Lower lobe of right lung (tissue), 2 donors: ENCODE data around the gene TOX3. TPM values are rescaled to one million over a fixed set of nuclear protein-coding genes. Genes with fewer than 3 reads are reported as not detected.

Experiments
- ATAC-seq, 2 donors: fragments of 200-7000 bp; cut with Tn5 transposase; one replicate each; pipeline ENCODE4 v1.9.1; 2020 to 2022; ENCODE audit warnings: mild to moderate bottlenecking in 2 of 2, moderate library complexity in 2 of 2
- DNase-seq: peaks from one replicate; pipeline ENCODE4 v3.0.0-alpha.2; 2020
- H3K27ac ChIP-seq: fragments of 200-600 bp; one replicate; pipeline ENCODE4 v1.8.0; 2022
- H3K27me3 ChIP-seq: fragments of 200-600 bp; one replicate; pipeline ENCODE4 v1.8.0; 2022; ENCODE audit warnings: low read depth
- H3K36me3 ChIP-seq: fragments of 200-600 bp; one replicate; pipeline ENCODE4 v1.8.0; 2022; ENCODE audit warnings: mild to moderate bottlenecking
- H3K4me1 ChIP-seq: fragments of 200-600 bp; one replicate; pipeline ENCODE4 v1.8.0; 2022
- H3K4me3 ChIP-seq: fragments of 200-600 bp; one replicate; pipeline ENCODE4 v1.8.0; 2022; ENCODE audit warnings: mild to moderate bottlenecking
- H3K9me3 ChIP-seq: fragments of 200-600 bp; one replicate; pipeline ENCODE4 v1.8.0; 2022
- CTCF ChIP-seq: fragments of 200-600 bp; IDR thresholded peaks from one replicate; pipeline ENCODE4 v1.8.0; 2022; ENCODE audit warnings: antibody characterized with exemption, mild to moderate bottlenecking
- intact Hi-C: fragments of 100-400 bp; cut with DNase I; formaldehyde crosslinking; loops from one replicate; pipeline ENCODE4 v1.11.0; 2022
- total RNA-seq: library from RNA; stranded (reverse); fragmentation: NEBNext Ultra II Directional; extraction: Animal tissue kit (Norgen Biotek cat#: 25700); gene quantifications from one replicate; pipeline ENCODE4 v1.2.1, GENCODE V29; 2021
- donor health status: DM: no; HTN: yes; CAD: no; lungs with severe emphysema.

Gene TOX3
- total RNA-seq, 1 donor from 2014 or later = 4.1 TPM

DNA sequence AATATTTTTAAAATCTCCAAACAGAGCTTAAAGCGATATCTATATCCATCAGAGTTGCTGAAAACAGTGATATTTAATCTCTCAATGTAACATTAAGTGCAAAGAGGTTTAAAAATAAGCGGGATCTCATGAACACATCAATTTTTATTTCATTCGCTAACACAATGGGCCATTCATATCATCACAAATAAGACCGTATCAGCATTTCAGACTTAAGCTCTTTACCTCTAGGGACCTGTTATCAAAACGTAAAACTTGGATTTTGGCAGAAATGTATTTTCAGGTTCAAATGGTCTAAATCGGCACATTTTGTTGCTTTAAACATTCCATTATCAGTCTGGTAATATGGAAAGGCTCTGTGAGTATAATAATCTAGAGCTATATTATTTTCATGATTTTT is 77.9 kb downstream of the TOX3 start:
- no peak for ATAC-seq
- intact Hi-C loops = no loop called here
- Histone ChIP-seq H3K36me3 (no peaks in the 10 kb centered on the region), H3K9me3 (no peaks in the 10 kb centered on the region), H3K4me3 (no peak overlapping the region), H3K4me1 (no peaks in the 10 kb centered on the region), H3K27me3 (no peaks in the 10 kb centered on the region), H3K27ac (no peak overlapping the region)
- no peak for TF ChIP-seq CTCF
- no peak for DNase-seq

DNA sequence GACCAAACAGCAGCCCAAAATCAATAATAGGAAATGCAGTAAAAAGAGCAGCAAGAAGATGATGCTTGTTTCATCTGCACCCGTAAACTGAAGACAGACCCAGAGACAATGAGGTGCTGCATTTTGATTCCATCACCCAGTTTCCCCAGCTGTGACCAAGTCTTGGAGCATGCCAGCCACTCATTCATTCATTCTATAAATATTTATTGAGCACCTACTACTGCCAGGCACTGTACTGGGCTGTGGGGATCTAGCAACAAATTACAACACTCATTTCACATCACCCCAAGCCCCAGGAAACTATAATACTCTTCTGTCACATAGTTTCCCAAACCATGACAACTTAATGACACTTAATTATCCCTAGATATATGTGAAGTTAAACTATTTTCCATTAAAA is 79.2 kb downstream of the TOX3 start:
- no peak overlapping the region for H3K4me3 ChIP-seq
- no peaks in the 10 kb centered on the region for H3K36me3 ChIP-seq
- ATAC-seq (no peak), DNase-seq (no peak)
- no peaks in the 10 kb centered on the region for H3K27me3 ChIP-seq
- no peak overlapping the region for H3K27ac ChIP-seq
- H3K9me3 ChIP-seq = no peaks in the 10 kb centered on the region
- intact Hi-C loops = no loop called here
- TF ChIP-seq CTCF = no peak
- no peaks in the 10 kb centered on the region for H3K4me1 ChIP-seq

DNA sequence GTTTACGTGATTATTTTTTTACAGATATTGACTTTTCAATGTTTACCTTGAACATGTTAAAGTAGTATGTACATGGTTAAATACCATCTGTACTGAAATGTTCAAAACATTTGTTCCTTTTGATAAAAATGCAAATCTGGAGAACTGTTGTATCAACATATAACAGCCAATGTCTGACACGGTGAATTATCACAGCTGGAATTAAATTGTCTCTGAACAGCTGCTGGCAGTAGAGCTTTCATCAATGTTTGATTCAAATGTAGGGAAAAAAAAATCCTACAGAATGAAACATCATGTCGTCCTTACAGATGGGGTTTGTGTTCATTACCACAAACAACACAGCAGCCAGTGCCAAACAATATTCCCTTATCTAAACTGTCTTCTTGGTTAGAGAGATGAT is 79.9 kb downstream of the TOX3 start:
- no peak for TF ChIP-seq CTCF
- H3K4me1 ChIP-seq = no peaks in the 10 kb centered on the region

DNA sequence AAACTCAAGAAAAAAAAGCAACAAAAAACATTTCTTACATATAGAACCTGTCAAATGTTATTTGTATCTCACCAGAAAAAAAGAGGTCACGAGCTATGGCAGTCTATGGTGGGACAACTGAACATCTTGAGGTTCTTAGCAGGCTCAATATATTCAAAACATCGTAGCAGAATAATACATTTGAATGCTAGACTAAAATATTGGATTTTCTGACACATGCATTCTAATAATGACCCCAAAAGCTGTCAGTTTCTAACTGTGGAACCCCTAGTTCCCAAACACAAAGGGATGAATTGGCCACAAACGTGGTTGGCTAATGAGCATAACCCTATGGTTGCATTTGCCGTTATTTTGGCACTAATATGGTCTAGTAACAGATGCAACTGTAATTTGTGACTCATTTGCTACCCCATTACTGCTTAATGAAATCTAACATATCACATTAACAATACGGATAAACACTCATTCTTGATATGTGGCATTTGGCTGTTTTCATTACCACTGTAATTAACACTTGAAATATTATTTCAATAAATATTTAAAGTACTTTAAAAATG is 81.2 kb downstream of the TOX3 start:
- H3K27ac ChIP-seq = no peak overlapping the region
- H3K27me3 ChIP-seq = no peaks in the 10 kb centered on the region
- H3K36me3 ChIP-seq = no peaks in the 10 kb centered on the region
- H3K9me3 ChIP-seq = no peaks in the 10 kb centered on the region
- no peaks in the 10 kb centered on the region for H3K4me1 ChIP-seq
- no peak for ATAC-seq
- intact Hi-C loops = no loop called here
- no peak for DNase-seq
- no peak for TF ChIP-seq CTCF
- no peak overlapping the region for H3K4me3 ChIP-seq

More for the DNA sequence above, 79.9 kb downstream of the TOX3 start:
- H3K4me3 ChIP-seq = no peak overlapping the region
- no peaks in the 10 kb centered on the region for H3K9me3 ChIP-seq
- DNase-seq (no peak), ATAC-seq (no peak)
- intact Hi-C loops = no loop called here
- no peaks in the 10 kb centered on the region for H3K36me3 ChIP-seq
- H3K27me3 ChIP-seq = no peaks in the 10 kb centered on the region
- H3K27ac ChIP-seq = no peak overlapping the region

GRCh38 chr16:52463904-52464303 is 83.0 kb downstream of the TOX3 start:
- ATAC-seq = no peak
- H3K27ac ChIP-seq = no peak overlapping the region
- TF ChIP-seq CTCF = no peak
- intact Hi-C loops = no loop called here
- no peak for DNase-seq
- no peaks in the 10 kb centered on the region for H3K9me3 ChIP-seq
- H3K36me3 ChIP-seq = no peaks in the 10 kb centered on the region
- H3K4me3 ChIP-seq = no peak overlapping the region
- no peaks in the 10 kb centered on the region for H3K27me3 ChIP-seq
- H3K4me1 ChIP-seq = no peaks in the 10 kb centered on the region

DNA sequence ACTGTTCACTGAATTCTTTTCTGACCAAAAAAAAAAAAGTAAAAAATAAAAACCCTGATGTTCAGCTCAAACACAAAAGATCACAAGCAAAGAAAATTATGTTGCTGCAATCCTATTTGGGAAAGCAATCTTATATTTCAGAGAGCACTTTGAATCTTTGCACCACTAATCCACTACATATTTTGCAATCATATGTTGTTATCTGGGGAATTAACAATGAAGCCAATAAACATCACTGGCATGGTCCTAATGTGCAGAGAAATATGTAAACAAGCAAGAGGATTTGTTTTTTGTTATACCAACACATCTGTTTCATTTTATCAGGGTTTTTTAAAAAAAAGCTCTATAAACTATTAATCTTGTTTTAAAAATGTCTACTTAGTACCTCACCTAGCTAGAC is 84.1 kb downstream of the TOX3 start:
- no peaks in the 10 kb centered on the region for H3K4me1 ChIP-seq
- DNase-seq = no peak
- intact Hi-C loops = no loop called here

More for the DNA sequence above, 84.1 kb downstream of the TOX3 start:
- no peak for ATAC-seq
- H3K36me3 ChIP-seq = no peaks in the 10 kb centered on the region
- TF ChIP-seq CTCF = no peak
- H3K27me3 ChIP-seq = no peaks in the 10 kb centered on the region
- H3K27ac ChIP-seq = no peak overlapping the region
- H3K4me3 ChIP-seq = no peak overlapping the region
- H3K9me3 ChIP-seq = no peaks in the 10 kb centered on the region
